Thyroid gland (tissue), 4 donors: ENCODE data around the gene UGT1A6.

Experiments used
- POLR2A ChIP-seq, 2 donors: fragments of 450-650 bp; IDR thresholded peaks; one replicate each; pipeline ENCODE4 v1.6.1; 2017; ENCODE audit warnings: antibody characterized with exemption in 2 of 2, mild to moderate bottlenecking in 2 of 2, moderate library complexity in 1 of 2
- TF ChIP-seq, protein P1 (sequence below), 6 experiments: fragments of 200-600 bp in 3 of 6; fragments of 450-650 bp in 3 of 6; sonication (generic) in 3 of 6; IDR thresholded peaks; one replicate each; pipeline ENCODE4 v1.5.1; 2016 to 2019; ENCODE audit warnings: antibody characterized with exemption in 6 of 6, mild to moderate bottlenecking in 2 of 6, inconsistent platforms in 1 of 6, moderate library complexity in 1 of 6

DNA sequence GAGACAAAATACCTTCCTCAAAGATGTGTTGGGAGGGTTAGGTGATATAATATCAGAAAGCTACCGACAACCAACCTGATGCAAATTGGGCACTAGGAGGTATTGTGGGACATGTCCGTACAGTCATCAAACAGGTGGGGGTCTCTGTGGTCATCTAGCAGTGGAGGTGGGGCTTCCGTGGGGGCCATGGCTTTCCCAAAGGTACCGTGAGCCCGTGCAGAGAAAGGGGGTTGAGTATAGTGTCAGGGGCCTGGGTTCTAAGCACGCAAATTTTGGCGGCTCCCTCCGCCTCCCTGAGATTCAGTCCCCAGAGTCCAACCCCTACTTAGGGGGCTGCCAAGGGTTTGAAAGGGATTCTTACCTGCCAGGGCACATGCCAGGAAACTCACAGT, 129.0 kb downstream of the UGT1A6 start:
- TF ChIP-seq, protein P1, sequence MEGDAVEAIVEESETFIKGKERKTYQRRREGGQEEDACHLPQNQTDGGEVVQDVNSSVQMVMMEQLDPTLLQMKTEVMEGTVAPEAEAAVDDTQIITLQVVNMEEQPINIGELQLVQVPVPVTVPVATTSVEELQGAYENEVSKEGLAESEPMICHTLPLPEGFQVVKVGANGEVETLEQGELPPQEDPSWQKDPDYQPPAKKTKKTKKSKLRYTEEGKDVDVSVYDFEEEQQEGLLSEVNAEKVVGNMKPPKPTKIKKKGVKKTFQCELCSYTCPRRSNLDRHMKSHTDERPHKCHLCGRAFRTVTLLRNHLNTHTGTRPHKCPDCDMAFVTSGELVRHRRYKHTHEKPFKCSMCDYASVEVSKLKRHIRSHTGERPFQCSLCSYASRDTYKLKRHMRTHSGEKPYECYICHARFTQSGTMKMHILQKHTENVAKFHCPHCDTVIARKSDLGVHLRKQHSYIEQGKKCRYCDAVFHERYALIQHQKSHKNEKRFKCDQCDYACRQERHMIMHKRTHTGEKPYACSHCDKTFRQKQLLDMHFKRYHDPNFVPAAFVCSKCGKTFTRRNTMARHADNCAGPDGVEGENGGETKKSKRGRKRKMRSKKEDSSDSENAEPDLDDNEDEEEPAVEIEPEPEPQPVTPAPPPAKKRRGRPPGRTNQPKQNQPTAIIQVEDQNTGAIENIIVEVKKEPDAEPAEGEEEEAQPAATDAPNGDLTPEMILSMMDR (IDR thresholded peaks at IDR 0.05), result no peak
- no peak for TF ChIP-seq POLR2A (IDR thresholded peaks at IDR 0.05)
